Cardiac atrium fibroblast (primary cell): ENCODE results near the gene ARHGAP40. TPM values are rescaled to one million over a fixed set of nuclear protein-coding genes. Genes with fewer than 3 reads are reported as not detected.

ENCODE experiments used
- total RNA-seq: library from RNA; depleted of rRNA; stranded (reverse); fragments of >200 nt; gene quantifications from 2 replicates; pipeline ENCODE4 v1.2.3, GENCODE V29; 2015

Gene ARHGAP40
- total RNA-seq = not detected in 2 replicates

DNA sequence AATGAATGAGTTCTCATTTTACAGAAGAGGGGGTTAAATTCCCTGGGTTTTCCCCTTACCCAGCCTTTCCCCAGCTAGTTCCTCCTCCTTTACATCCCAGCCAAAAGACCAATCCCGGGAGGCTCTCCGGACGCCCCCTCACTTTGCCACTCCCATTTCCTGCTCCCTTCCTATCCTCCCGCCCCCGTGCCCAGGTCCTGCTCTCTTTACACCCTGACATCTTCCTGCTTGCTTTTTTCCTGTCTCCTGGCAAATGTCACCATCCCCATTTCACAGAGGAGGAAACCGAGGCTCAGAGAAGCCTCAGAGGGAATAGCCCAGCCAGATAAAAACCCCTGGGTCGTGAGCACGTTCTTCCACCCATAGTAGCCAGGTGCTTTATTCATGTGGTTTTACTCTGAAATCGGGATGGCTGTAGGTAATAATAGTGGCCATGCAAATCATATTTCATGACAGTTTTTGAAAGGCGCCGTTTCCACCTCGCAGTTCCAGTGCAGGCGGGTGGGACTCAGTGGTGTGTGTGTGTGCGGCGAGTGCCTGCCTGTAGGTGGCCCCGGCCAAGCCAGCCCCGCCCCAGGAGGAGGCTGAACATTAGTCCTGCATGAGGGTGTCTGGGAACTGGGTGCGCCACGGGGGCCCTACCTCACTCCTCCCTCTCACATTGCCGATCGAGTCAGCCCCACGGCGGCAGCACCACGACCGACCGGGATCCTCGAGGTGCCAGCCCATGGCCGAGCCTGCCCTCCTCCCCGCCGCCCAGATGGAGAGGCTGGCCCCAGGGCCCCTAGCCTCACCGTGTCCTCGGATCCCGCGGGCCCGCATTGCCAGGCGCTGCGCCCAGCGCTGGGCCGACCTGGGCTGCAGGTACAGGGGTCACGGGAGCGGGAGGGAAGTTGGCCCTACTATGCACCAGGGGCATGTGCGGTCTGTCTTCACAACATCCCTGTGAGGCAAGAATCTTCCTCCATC is at the start of gene ARHGAP40:
Gene ARHGAP40, plus strand, starts transcription at position 594 of the 969 bp plus-strand sequence.

GRCh38 chr20:38581013-38581412 is 20.6 kb upstream of the ARHGAP40 start, which contains the start of gene ADIG:
ADIG (plus strand) TSS chr20:38581197; CDS start chr20:38581251, 54 bp downstream.

Other genes starting within 250 kb of the ARHGAP40 start
- 4.5 and 19.4 TPM in 2 replicates for gene SNHG17, start 166.5 kb upstream of the ARHGAP40 start, total RNA-seq
- 13.5 and 16.2 TPM in 2 replicates for gene RALGAPB, start 129.0 kb upstream of the ARHGAP40 start, total RNA-seq
- gene ADIG, start 20.6 kb upstream of the ARHGAP40 start, total RNA-seq = not detected in 2 replicates
- not detected in 2 replicates for gene SLC32A1, start 122.7 kb downstream of the ARHGAP40 start, total RNA-seq
- 2.5 and 3.1 TPM in 2 replicates for gene ACTR5, start 146.7 kb downstream of the ARHGAP40 start, total RNA-seq
- gene PPP1R16B, start 203.9 kb downstream of the ARHGAP40 start, total RNA-seq = 0.49 and 0.54 TPM in 2 replicates